Heart left ventricle (tissue), 16 donors: Measurements from ENCODE around the gene FAM168A. TPM values are rescaled to one million over a fixed set of nuclear protein-coding genes. Genes with fewer than 3 reads are reported as not detected.

ENCODE experiments used
- ATAC-seq, 4 donors: fragments of 200-7000 bp; cut with Tn5 transposase; one replicate each; pipeline ENCODE4 v1.9.1; 2020 to 2022; ENCODE audit warnings: moderate library complexity in 4 of 4, mild to moderate bottlenecking in 3 of 4, moderate number of reproducible peaks in 1 of 4
- DNase-seq, 5 donors: peaks; one replicate each; pipeline ENCODE4 v3.0.0-alpha.2; 2020
- H3K27ac ChIP-seq, 12 donors: fragments of 200-600 bp; sonication (generic) in 4 of 12; one replicate each; pipeline versions ENCODE4 v1.5.0 to v1.8.0; 2016 to 2022; ENCODE audit warnings: mild to moderate bottlenecking in 2 of 12
- H3K27me3 ChIP-seq, 9 donors: fragments of 200-600 bp; sonication (generic) in 2 of 9; one replicate each; pipeline versions ENCODE4 v1.5.1 to v1.8.0; 2016 to 2022; ENCODE audit warnings: mild to moderate bottlenecking in 3 of 9
- H3K36me3 ChIP-seq, 9 donors: fragments of 200-600 bp; sonication (generic) in 2 of 9; one replicate each; pipeline versions ENCODE4 v1.5.0 to v1.8.0; 2018 to 2022; ENCODE audit warnings: mild to moderate bottlenecking in 2 of 9
- H3K4me1 ChIP-seq, 12 donors: fragments of 200-600 bp; sonication (generic) in 4 of 12; one replicate each; pipeline versions ENCODE4 v1.5.0 to v1.8.0; 2016 to 2022; ENCODE audit warnings: mild to moderate bottlenecking in 3 of 12
- H3K4me3 ChIP-seq, 12 donors: fragments of 200-600 bp; sonication (generic) in 4 of 12; one replicate each; pipeline versions ENCODE4 v1.5.0 to v1.8.0; 2017 to 2022; ENCODE audit warnings: mild to moderate bottlenecking in 9 of 12, moderate library complexity in 4 of 12
- H3K9me3 ChIP-seq, 12 donors: fragments of 200-600 bp; sonication (generic) in 4 of 12; one replicate each; pipeline versions ENCODE4 v1.5.0 to v1.8.0; 2016 to 2022; ENCODE audit warnings: mild to moderate bottlenecking in 1 of 12
- POLR2A ChIP-seq, 2 donors: fragments of 450-650 bp; IDR thresholded peaks; one replicate each; pipeline ENCODE4 v1.6.1; 2017; ENCODE audit warnings: antibody characterized with exemption in 2 of 2, mild to moderate bottlenecking in 2 of 2, moderate library complexity in 2 of 2
- WGBS, 4 donors: extraction: QIAGEN DNeasy Blood & Tissue Kit in 2 of 4; methylation state at CpG; one replicate each; pipeline versions ENCODE4 v1.1.5 to v1.1.7; 2013 to 2018; 5-methylcytosine and 5-hydroxymethylcytosine counted together
- intact Hi-C, 10 donors: fragments of 100-400 bp; cut with DNase I; formaldehyde crosslinking; loops; one replicate each; pipeline versions ENCODE4 v1.11.1 to v1.14.2; 2022
- polyA plus RNA-seq, 2 donors: library from polyadenylated mRNA; stranded (reverse); fragments of 200-250 nt; gene quantifications; one replicate each; pipeline ENCODE4 v1.2.3, GENCODE V29; 2013
- total RNA-seq, 9 donors: library from RNA; depleted of rRNA in 2 of 9; stranded (reverse); fragments of >200 nt in 2 of 9; fragmentation: NEBNext Ultra II Directional in 3 of 9; extraction: Animal tissue kit (Norgen Biotek cat#: 25700) in 3 of 9; gene quantifications; one replicate each; pipeline versions ENCODE4 v1.1.0 to v1.2.4, GENCODE V29; 2016 to 2023
- TF ChIP-seq, protein P1 (sequence below), 12 donors: fragments of 200-600 bp; sonication (generic) in 4 of 12; IDR thresholded peaks; one replicate each; pipeline versions ENCODE4 v1.5.0 to v1.8.0; 2018 to 2022; ENCODE audit warnings: antibody characterized with exemption in 12 of 12, mild to moderate bottlenecking in 5 of 12
- donor health status: ischemic (EF 13 %, LVEDD 7.1; RV severe dilation, severe dysfunction).
- donor health status: healthy with polysubstance abuse.
- donor health status: DM: no; HTN: yes; CAD: no.
- donor health status: DM: no; HTN: no; CAD: no.
- donor health status: ischemic (EF 25% LVEDD 6.9; RV normal size, moderate dysfunction).
- donor health status: ischemic (EF 25% LVEDD 5.7; RV mildly dilated, moderate dysfunction).
- donor health status: healthy.
- donor health status: DM: yes; HTN: yes; CAD: no.
- donor health status: ischemic (EF 35%, LVEDD 5.7; RV mildly dilated, moderate dysfunction).
- donor health status: nonischemic (EF 11% LVEDD 7.7; RV severe dilation, severe dysfunction).
- donor health status: DM: yes; HTN: yes; CAD: no.
- donor health status: PGD.
- donor health status: ischemic (EF 29% LVEDD 5.4; RV normal size, mild dysfunction).
- donor health status: nonischemic (EF 23%, LVEDD 6.1; RV moderate dilation, normal function).

The FAM168A gene
- total and polyA plus RNA-seq, 11 donors = 9.0 to 39.1 (median 27.8) TPM

DNA sequence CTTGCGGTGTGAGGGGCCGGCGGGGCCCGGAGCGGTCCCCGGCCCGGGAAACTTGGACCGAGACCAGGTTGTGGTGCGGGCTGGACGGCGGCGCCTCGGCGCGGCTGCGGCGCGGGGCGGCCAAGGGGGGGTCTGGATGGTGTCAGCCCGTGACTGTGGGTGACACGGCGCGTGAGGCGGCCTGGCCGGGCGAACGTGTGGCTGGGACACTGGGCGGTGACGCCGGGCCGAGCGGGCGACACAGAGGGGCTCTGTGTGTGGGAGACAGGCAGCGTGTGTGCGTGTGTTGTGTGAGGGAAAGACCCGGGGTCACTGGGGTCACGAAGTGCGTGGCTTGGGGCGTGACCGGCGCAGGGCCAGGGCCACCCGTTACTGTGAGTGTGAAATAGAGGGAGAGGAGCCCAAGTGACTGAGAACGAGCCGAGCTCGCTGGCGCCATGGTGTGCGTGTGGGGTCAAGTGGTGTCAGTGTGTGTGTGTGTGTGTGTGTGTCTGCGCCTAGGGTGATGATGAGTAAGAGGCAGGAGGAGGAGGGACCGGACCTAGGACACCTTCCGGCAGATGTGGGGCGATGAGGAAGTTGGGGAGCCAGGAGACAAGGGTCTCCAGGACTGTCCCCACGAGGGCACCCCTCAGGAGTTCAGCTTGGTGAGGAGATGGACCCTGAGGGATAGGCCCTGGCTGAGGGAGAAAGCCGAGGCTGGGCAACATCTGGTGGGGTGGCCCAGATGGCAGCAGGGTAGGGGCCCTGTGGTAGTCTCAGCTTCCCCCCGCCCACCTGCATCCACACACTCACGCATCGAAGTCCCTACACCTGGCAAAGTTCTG, 220.9 kb downstream of the FAM168A start:
- no peaks in the 10 kb centered on the region for H3K27me3 ChIP-seq
- no peaks in the 10 kb centered on the region for H3K36me3 ChIP-seq
- peak in 3 of 4 donors; percentile 7 to 23 (median 15) for ATAC-seq
- H3K4me3 ChIP-seq = peak overlapping the region; percentile 58 to 92 (median 73)
- WGBS, 4 donors = 10 to 14% (median 11%) methylated on average over 47 to 56 of the region's 56 CpGs
- TF ChIP-seq POLR2A (IDR thresholded peaks at IDR 0.05) = no peak
- TF ChIP-seq, protein P1, sequence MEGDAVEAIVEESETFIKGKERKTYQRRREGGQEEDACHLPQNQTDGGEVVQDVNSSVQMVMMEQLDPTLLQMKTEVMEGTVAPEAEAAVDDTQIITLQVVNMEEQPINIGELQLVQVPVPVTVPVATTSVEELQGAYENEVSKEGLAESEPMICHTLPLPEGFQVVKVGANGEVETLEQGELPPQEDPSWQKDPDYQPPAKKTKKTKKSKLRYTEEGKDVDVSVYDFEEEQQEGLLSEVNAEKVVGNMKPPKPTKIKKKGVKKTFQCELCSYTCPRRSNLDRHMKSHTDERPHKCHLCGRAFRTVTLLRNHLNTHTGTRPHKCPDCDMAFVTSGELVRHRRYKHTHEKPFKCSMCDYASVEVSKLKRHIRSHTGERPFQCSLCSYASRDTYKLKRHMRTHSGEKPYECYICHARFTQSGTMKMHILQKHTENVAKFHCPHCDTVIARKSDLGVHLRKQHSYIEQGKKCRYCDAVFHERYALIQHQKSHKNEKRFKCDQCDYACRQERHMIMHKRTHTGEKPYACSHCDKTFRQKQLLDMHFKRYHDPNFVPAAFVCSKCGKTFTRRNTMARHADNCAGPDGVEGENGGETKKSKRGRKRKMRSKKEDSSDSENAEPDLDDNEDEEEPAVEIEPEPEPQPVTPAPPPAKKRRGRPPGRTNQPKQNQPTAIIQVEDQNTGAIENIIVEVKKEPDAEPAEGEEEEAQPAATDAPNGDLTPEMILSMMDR (IDR thresholded peaks at IDR 0.05) = no peak
- DNase-seq = peak in 4 of 5 donors; percentile 60 to 74 (median 66)
- H3K4me1 ChIP-seq = peaks cover 0 to 65% (median 43%) of the 10 kb centered on the region in 12 donors
- intact Hi-C loops = loop anchor here in 1 of 10 donors (1.0 to 10.0 kb wide), 2 partner anchors 70 to 288 kb away; no protein-coding TSS in a partner anchor
- H3K27ac ChIP-seq = peak overlapping the region in 11 of 12 donors; percentile 52 to 92 (median 82)
- H3K9me3 ChIP-seq = no peaks in the 10 kb centered on the region

DNA sequence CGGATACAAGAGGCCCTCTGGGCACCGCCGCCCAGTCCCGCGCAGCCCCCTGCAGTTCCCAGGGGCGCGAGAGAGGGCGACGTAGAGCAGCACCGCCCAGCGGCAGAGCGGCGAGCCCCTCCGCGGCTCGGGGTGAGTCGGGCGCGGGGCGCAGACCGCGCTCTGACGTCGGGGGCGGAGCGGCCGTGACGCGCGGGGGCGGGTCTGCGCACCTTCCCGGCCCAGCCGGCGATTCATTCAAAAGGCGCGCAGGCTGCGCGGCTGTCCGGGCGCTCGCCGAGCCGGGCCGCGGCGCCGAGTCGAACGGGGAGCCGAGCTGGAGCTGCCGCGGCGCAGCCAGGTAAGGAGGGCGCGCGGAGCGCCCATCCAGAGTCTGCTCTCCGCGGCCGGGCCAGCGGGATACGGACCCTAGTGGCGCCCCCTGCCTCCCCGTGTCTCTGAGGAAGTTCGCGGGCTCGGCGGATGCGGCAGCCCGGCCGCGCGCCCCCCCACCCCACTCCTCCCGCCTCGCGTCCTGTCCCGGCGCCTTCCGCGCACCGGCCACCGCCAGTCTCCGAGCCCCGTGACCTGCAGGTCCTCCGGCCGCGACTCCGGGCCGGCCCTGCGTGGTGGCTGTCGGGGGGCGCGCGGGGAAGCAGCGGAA, 221.6 kb downstream of the FAM168A start, which contains the start of gene RELT:
Gene RELT (plus strand): TSS at position 240 of the 643 bp plus-strand sequence. CDS start 12,738 bp downstream, outside the sequence.
- TF ChIP-seq POLR2A (IDR thresholded peaks at IDR 0.05) = peak; percentile 68 to 97
- TF ChIP-seq, protein P1 (IDR thresholded peaks at IDR 0.05) = peak; percentile 77 to 98 (median 93)
- H3K27me3 ChIP-seq = no peaks in the 10 kb centered on the region
- peaks cover 0 to 59% (median 39%) of the 10 kb centered on the region in 12 donors for H3K4me1 ChIP-seq
- peak; percentile 73 to 91 (median 90) for ATAC-seq
- peak within 1 kb of the TSS in 11 of 12 donors; percentile 52 to 92 (median 82) for H3K27ac ChIP-seq
- DNase-seq = peak; percentile 89 to 96 (median 91)
- H3K9me3 ChIP-seq = no peaks in the 10 kb centered on the region
- peak within 1 kb of the TSS; percentile 58 to 92 (median 73) for H3K4me3 ChIP-seq
- intact Hi-C loops = loop anchor here in 1 of 10 donors (1.0 to 10.0 kb wide), 2 partner anchors 69 to 289 kb away; no protein-coding TSS in a partner anchor
- WGBS, 4 donors = 0 to 1% (median 1%) methylated on average over 10 to 96 of the region's 96 CpGs
- H3K36me3 ChIP-seq = no peaks in the 10 kb centered on the region

DNA sequence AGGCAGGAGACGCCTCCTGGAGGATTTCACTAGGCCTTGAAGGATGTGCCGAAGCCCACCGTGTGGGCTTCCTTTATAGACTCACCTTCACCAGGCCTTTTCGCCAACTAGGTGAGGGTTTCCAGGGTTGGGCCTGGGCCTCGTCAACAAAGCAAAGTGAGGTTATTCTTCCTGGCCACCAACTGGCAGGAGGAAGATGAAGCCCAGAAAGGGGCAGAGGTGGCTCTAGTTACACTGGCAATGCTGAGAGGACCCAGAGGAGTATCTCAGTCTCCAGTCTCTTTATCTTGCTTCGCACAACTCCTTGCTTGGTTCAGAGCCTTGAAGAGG, 222.1 kb downstream of the FAM168A start:
- WGBS, 4 donors = 60 to 65% (median 62%) methylated on average over 6 of the region's 6 CpGs
- no peak for ATAC-seq
- peaks cover 0 to 54% (median 34%) of the 10 kb centered on the region in 12 donors for H3K4me1 ChIP-seq

More for the DNA sequence above, 222.1 kb downstream of the FAM168A start:
- Histone ChIP-seq H3K9me3 (no peaks in the 10 kb centered on the region), H3K27ac (peak overlapping the region in 11 of 12 donors; percentile 52 to 92 (median 82)), H3K27me3 (no peaks in the 10 kb centered on the region), H3K4me3 (peak overlapping the region in 10 of 12 donors; percentile 61 to 92 (median 73)), H3K36me3 (no peaks in the 10 kb centered on the region)
- DNase-seq = no peak
- no peak for TF ChIP-seq POLR2A (IDR thresholded peaks at IDR 0.05)
- TF ChIP-seq, protein P1 (IDR thresholded peaks at IDR 0.05) = no peak
- intact Hi-C loops = loop anchor here in 1 of 10 donors (1.0 to 10.0 kb wide), 2 partner anchors 68 to 289 kb away; no protein-coding TSS in a partner anchor
